Neural cell (in vitro differentiated cells): Measurements from ENCODE around the gene POLN. TPM values are rescaled to one million over a fixed set of nuclear protein-coding genes. Genes with fewer than 3 reads are reported as not detected.

Experiments
- H2AFZ ChIP-seq: fragments of 200-600, 300-800 bp; sonication (generic), shearing (Covaris generic); 2 replicates; pipeline ENCODE4 v1.6.0; 2014; ENCODE audit warnings: low read depth, mild to moderate bottlenecking, antibody characterized with exemption, low read length, moderate library complexity
- H3F3A ChIP-seq: fragments of 200-600 bp; shearing (Covaris generic); 2 replicates; pipeline ENCODE4 v1.6.1; 2016; ENCODE audit warnings: mild to moderate bottlenecking, moderate library complexity, mixed read lengths, antibody characterized with exemption, low read length; ENCODE audit not compliant: insufficient read depth, poor library complexity, severe bottlenecking
- H3K27ac ChIP-seq: fragments of 200-600, 300-800 bp; sonication (generic), shearing (Covaris generic); 2 replicates; pipeline ENCODE4 v1.5.1; 2014; ENCODE audit warnings: mild to moderate bottlenecking, low read length, moderate library complexity
- H3K27me3 ChIP-seq: fragments of 300-800, 200-600 bp; sonication (generic), shearing (Covaris generic); 2 replicates; pipeline ENCODE4 v1.6.0; 2014; ENCODE audit warnings: mild to moderate bottlenecking, low read depth, low read length, moderate library complexity; ENCODE audit not compliant: insufficient read depth
- H3K36me3 ChIP-seq: fragments of 300-800, 200-600 bp; sonication (generic), shearing (Covaris generic); 2 replicates; pipeline ENCODE4 v1.5.1; 2014; ENCODE audit warnings: mild to moderate bottlenecking, antibody characterized with exemption, low read length, moderate library complexity; ENCODE audit not compliant: insufficient read depth
- H3K4me2 ChIP-seq: fragments of 300-800, 200-600 bp; sonication (generic), shearing (Covaris generic); 2 replicates; pipeline ENCODE4 v1.6.0; 2014; ENCODE audit warnings: mild to moderate bottlenecking, low read length
- H3K4me3 ChIP-seq: fragments of 300-800, 200-600 bp; sonication (generic), shearing (Covaris generic); 2 replicates; pipeline ENCODE4 v1.5.1; 2014; ENCODE audit warnings: mild to moderate bottlenecking, low read length, moderate library complexity
- H3K79me2 ChIP-seq: fragments of 200-600 bp; shearing (Covaris generic); replicated peaks from 2 replicates; pipeline ENCODE4 v1.6.0; 2014; ENCODE audit warnings: mild to moderate bottlenecking, low read length, moderate library complexity; ENCODE audit not compliant: insufficient read depth
- H3K9ac ChIP-seq: fragments of 300-800, 200-600 bp; sonication (generic), shearing (Covaris generic); 2 replicates; pipeline ENCODE4 v1.6.1; 2016; ENCODE audit warnings: mild to moderate bottlenecking, low read length, mixed read lengths
- H3K9me2 ChIP-seq: fragments of 200-600 bp; shearing (Covaris generic); 2 replicates; pipeline ENCODE4 v1.6.1; 2016; ENCODE audit warnings: mild to moderate bottlenecking, low read length, mixed read lengths; ENCODE audit not compliant: insufficient read depth
- H3K9me3 ChIP-seq: fragments of 200-600, 300-800 bp; sonication (generic), shearing (Covaris generic); 2 replicates; pipeline ENCODE4 v1.6.1; 2016; ENCODE audit warnings: mild to moderate bottlenecking, mixed run types, low read length, moderate library complexity, mixed read lengths
- H4K20me1 ChIP-seq: fragments of 200-600 bp; shearing (Covaris generic); 2 replicates; pipeline ENCODE4 v1.6.1; 2016; ENCODE audit warnings: mild to moderate bottlenecking, mixed run types; ENCODE audit not compliant: insufficient read depth
- CTCF ChIP-seq: fragments of 450-650 bp; IDR thresholded peaks from 2 replicates; pipeline ENCODE4 v1.5.1; 2014; ENCODE audit warnings: antibody characterized with exemption, mild to moderate bottlenecking, moderate library complexity; ENCODE audit not compliant: poor library complexity, severe bottlenecking
- EP300 ChIP-seq: fragments of 450-650 bp; conservative IDR thresholded peaks from 2 replicates; pipeline ENCODE4 v1.6.1; 2014; ENCODE audit warnings: antibody characterized with exemption, mild to moderate bottlenecking, moderate library complexity; ENCODE audit not compliant: poor library complexity, severe bottlenecking
- EZH2 ChIP-seq: fragments of 200-600, 300-800 bp; shearing (Covaris generic), sonication (generic); IDR thresholded peaks from 2 replicates; pipeline ENCODE4 v1.6.1; 2014; ENCODE audit warnings: antibody characterized with exemption, low read length, borderline replicate concordance, mild to moderate bottlenecking; ENCODE audit not compliant: insufficient read depth, poor library complexity, severe bottlenecking
- POLR2AphosphoS5 ChIP-seq: IDR thresholded peaks from 2 replicates; pipeline ENCODE4 v1.6.1; 2012
- RAD21 ChIP-seq: fragments of 450-650 bp; conservative IDR thresholded peaks from 2 replicates; pipeline ENCODE4 v1.6.1; 2014; ENCODE audit warnings: antibody characterized with exemption, mild to moderate bottlenecking, moderate library complexity
- REST ChIP-seq: IDR thresholded peaks from 2 replicates; pipeline ENCODE4 v1.6.1; 2012; ENCODE audit warnings: borderline replicate concordance
- SMC3 ChIP-seq: fragments of 450-650 bp; conservative IDR thresholded peaks from 2 replicates; pipeline ENCODE4 v1.6.1; 2014; ENCODE audit warnings: antibody characterized with exemption, mild to moderate bottlenecking, moderate library complexity; ENCODE audit not compliant: poor library complexity
- TAF1 ChIP-seq: IDR thresholded peaks from 2 replicates; pipeline ENCODE4 v1.6.1; 2012; ENCODE audit warnings: low read depth
- polyA plus RNA-seq: library from polyadenylated mRNA; depleted of rRNA; stranded (reverse); fragments of >200 nt; gene quantifications from 2 replicates; pipeline ENCODE4 v1.2.3, GENCODE V29; 2014

POLN gene
- polyA plus RNA-seq, 1 donor from 2014 or later = 1.1 TPM

GRCh38 chr4:2150076-2150475 is 91.8 kb downstream of the POLN start:
- H3K4me3 ChIP-seq = no peak overlapping the region
- H3K9ac ChIP-seq = no peak overlapping the region
- H3K79me2 ChIP-seq = no peaks in the 10 kb centered on the region
- no peaks in the 10 kb centered on the region for H3K36me3 ChIP-seq
- no peaks in the 10 kb centered on the region for H3F3A ChIP-seq
- H3K27me3 ChIP-seq = no peaks in the 10 kb centered on the region
- TF ChIP-seq CTCF (no peak), EZH2 (no peak), SMC3 (no peak), REST (no peak), EP300 (no peak)
- H3K9me3 ChIP-seq = no peaks in the 10 kb centered on the region
- H3K27ac ChIP-seq = no peak overlapping the region
- no peak overlapping the region for H2AFZ ChIP-seq
- no peaks in the 10 kb centered on the region for H3K9me2 ChIP-seq
- no peak overlapping the region for H3K4me2 ChIP-seq
- H4K20me1 ChIP-seq = no peaks in the 10 kb centered on the region

GRCh38 chr4:2142630-2143427 is 99.1 kb downstream of the POLN start:
- Histone ChIP-seq H3K27ac (no peak overlapping the region), H2AFZ (no peak overlapping the region), H3K9me2 (no peaks in the 10 kb centered on the region), H3K36me3 (no peaks in the 10 kb centered on the region), H3K4me2 (no peak overlapping the region), H3K9ac (no peak overlapping the region), H3K4me3 (no peak overlapping the region), H3K27me3 (no peaks in the 10 kb centered on the region), H3K79me2 (no peaks in the 10 kb centered on the region), H4K20me1 (no peaks in the 10 kb centered on the region), H3F3A (no peaks in the 10 kb centered on the region), H3K9me3 (no peaks in the 10 kb centered on the region)
- TF ChIP-seq EP300 (no peak), TAF1 (no peak), REST (no peak), CTCF (no peak), RAD21 (no peak), POLR2AphosphoS5 (no peak), EZH2 (no peak), SMC3 (no peak)
